NCI-H1048 (cell line): ENCODE results near the gene USH1C.

Source experiments
- DNase-seq: peaks from one replicate; lab custom pipeline; 2025; lab: John Stamatoyannopoulos, UW

The USH1C gene

DNA sequence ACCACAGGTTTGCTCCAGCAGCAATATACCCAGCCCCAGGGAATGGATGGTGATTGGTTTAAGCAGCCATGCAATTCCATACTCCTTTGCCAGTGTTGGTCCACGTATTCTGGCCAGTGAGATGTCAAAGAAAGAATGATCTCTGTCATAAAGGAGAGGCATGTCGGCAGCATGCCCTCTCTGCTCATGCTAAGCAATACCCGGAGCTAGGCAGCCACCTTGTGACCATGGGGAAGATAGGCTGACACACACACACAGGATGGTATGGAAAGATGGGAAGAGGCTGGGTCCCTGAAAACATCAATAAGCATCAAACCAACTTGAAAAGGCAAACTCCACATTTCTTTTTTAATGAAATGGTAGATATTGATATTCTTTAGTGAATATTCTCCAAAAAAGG lies 72.7 kb downstream of the USH1C start:
- no peak for DNase-seq

DNA sequence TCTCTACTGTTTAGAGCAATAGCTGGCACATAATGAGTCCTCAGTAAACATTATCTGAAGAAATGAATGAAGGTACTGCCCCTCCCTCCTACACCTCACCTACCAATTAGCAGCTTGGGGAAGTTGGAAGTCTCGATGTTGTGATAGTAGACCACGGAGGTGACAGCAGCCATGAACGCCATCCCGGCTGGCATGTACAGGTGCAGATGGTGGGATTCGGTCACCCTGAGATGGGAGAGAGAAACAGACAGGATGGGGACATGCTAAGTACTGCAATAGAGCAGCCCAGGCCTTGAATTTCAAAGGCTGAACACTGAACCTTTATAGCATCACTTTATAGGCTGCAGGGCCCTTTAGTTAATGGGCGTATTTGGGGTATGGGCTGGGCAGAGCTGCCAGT lies 74.2 kb downstream of the USH1C start:
- no peak for DNase-seq

DNA sequence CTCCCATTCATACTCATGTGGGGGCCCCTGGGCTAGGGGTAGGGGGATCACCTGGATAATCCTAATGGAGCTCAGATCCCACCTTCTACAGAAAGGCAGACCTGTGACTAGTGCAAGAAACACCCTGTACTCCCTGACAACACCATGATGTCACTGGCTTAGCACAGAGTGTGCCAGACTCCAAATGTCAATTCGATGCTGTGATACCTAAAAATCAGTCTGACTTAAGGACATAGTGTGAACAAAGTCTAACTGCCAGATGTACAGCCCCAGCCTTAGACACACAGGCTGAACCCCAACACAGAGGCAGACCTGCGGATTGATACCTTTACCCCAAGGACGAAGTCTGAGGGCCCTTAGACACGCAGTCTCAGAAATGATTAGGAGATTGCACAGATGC lies 76.1 kb downstream of the USH1C start:
- DNase-seq, result no peak

DNA sequence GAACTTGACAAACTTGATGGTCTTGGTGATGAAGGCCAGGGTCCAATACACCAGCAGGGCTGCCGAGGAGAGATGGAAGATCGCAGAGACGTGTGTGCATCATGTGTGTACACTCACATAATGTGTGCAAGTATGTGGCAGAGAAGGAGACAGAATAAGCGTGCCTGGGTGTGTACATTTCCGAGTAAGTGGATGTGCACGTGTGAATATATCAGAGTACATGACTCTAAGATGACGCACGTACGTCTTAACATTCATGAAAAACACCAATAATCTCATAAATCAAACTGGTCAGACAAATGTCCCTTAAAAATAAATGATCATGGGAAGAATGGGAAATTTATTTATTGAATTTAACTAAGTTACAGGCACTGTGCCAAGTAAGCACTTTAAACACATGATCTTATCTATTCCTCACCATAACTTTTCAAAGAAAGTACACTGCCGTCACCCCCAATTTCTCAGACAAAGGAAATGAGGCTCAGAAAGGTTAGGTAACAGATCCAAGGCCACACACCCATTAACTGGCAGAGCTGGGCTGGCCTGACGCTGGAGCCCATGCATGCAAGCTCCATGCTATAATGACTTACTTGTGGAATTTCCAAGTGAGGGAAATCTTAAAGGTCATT lies 80.6 kb downstream of the USH1C start:
- DNase-seq, result no peak

DNA sequence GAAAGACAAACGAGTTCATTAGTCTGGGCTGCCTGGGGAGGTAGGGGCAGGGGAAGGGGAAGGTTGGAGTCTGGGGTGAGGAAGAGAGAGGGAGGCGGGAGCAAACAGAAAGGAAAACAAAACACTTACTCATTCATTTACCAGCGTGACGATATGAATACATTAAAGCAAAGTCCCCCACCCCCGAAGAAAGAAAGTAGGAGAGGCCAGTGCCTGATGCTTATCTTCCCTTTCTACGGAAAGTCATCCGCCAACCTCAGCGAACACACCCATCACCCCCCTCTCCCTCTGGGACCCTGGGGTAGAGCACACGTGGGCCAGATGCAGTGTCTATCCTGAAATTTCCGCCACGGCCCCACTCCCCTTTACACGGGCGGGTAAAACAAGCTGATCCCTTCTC lies 81.3 kb downstream of the USH1C start:
- no peak for DNase-seq

DNA sequence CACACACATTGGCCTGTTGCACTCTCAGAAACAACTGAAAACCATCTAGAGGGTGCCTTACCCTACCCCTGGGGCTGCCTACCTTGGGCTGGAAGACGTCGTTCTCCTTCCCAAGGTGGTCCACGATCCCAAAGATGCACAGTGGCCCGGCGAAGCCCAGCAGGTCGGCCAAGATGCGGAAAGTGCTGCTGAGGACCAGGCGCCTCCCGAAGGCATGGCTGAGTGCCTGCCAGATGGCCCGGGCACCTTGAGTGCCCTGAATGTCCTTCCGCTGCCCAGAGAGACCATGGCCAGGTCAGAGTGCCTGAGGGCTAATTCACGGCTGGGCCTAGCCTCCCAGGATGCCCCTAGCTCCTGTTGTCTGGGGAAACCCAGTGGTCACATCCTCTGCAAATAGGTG lies 83.8 kb downstream of the USH1C start:
- DNase-seq, result no peak

DNA sequence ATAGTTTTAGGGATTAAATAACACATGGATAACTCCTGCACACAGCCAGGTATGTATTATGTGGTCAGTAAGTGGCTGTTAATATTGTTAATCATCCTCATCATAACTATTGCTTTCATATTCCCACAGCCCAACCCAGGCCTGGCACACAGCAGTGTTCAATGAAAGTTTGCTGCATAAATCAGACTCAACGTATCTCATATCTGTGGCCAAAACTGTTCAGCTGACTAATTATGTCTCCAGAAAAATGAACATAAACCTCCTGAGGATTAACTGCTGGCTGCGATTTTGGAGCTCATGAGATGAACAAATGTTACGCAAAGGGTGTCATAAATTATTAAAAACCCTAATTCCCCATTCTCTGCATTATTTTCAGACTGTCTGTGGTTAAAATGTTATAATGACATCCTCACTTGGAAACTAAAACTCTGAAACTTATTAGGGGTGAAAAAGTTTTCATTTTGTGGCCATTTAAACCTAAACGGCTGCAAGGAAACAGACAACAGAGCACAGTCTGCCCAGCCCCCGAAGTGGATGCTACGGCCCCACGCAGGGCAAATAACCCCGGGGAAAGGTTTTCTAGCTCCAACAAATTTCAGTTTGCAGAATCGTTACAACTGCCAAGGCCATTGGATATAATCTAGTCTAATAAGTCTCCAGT lies 84.8 kb downstream of the USH1C start:
- DNase-seq, result no peak

DNA sequence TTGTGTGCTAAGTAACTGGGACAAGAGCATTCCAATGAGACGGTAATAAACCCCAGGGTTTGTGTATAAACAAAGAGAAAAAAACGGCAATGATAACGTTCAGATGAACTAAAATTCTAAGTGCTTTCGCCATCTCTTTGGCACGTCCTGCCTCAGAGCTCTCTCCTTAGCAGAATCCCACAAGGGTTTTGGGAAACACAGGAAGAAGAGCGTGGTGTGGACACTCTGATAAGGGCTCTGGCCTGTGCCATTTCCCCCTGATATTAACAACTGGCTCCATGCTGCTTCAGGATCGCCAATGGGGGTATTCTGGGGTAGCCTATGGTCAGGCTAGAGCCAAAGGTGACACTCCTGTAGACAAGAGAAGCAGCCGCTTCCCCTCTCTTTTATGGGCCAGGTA lies 85.9 kb downstream of the USH1C start:
- DNase-seq, result no peak

DNA sequence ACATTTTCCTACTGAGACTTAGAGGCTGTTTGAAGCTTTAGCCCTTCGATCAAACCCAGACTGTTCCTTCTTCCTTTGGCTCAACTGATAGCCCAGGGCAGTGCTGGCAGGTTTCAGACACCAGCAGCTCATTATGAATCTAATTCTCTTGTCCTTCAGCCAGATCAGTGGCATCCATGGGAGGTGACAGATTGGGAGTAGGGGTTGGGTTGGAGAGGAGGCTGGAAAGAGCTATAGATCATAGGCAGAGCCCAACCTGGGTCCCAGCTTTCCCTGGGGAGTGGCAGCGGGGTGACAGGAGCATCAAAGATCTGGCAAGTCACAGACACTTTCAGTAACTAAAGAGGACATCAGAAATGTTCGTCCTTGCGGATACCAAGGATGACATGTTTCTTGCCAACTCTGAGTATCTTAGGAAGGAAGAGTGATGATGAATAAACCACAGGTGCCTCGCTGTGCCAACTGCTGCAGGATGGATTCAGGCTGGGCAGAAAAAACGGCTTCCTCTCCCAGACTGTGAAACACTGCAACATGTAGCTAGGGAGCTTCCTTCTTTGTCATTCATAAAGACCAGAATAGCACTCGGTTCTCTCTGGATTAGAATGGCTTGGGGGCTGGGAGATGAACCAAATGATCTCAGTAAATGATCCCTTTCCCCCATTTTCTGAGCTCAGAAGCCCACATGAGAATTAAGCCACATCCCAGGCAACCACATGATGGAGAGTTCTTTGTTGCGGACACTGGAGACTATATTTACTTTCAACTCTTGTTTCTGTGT lies 86.6 kb downstream of the USH1C start:
- DNase-seq, result no peak

DNA sequence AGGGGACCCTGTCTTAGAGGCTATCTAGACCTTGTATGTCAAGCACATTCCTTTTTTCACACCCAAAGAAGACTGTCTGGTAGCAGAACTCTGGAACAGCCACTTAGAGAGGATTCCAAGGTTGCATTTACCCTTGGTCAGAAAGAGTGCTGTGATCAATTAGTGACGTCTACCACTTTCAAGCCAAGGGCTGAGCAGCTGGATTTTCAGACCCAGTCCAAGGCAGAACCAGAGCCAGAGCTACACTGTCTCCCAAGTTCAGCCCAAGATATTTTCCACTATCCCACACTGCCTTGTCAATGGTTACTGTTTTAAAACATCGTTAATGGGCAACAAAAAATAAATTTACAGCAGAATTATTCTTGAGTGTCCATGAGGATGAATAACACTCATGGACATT lies 91.5 kb downstream of the USH1C start:
- no peak for DNase-seq

DNA sequence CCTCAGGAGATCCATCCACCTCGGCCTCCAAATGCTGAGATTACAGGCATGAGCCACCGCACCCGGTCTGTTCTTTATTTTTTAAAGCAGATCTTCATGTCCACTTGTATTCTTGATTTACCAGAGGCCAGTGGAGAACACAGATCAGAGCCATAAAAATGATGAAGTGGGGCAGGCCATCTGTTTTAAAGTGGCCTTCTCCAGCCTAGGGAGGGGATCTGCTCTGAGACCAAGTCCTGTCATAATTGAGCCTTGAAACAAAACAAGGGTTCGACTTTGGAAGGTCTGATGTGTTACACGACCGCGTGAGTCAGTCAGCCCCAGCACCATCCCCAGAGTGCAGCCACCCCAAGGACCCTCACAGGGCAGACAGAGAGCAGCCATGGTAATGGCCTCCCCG lies 95.1 kb downstream of the USH1C start:
- DNase-seq, result no peak

DNA sequence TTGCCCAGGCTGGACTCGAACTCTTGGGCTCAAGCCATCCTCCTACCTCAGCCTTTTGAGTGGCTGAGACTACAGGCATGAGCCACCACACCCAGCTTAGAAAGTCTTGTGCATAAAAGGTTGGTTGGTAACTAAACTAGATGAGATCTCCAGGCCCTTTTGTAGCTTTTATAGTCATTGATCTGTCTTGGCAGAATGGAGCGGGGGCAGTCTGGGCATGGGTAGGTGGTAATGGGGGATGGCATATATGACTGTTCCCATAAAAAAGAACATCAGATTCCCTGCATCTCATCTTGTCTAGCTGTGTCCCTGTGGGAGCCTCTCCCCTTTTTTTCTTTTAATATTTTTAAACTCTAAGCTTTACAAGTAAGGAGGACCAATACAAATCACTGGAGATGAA lies 97.7 kb downstream of the USH1C start:
- no peak for DNase-seq

DNA sequence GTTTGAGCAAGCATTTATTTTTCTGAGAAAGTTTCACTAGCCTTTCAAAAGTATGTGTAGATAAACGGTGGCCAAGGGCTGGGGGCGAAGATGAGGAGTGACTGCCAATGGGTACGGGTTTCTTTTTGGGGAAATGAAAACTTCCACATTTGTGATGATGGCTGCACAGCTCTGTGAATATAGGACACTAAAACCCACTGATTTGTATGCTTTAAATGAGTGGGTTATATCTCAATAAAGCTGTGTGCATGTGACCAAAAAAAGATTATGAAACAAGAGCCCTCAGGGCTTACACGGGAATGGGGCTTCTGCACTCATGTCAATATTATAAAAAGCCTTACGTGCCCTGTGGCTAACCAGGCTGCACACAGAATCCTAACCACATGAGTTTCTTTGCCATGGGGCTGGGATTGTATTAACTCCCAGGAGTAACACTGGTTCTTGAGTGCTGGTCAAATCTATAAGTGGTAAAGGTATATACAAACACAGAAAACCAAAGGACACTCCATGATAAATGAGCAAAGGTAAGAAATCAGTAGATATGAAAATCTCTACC lies 98.9 kb downstream of the USH1C start:
- no peak for DNase-seq

DNA sequence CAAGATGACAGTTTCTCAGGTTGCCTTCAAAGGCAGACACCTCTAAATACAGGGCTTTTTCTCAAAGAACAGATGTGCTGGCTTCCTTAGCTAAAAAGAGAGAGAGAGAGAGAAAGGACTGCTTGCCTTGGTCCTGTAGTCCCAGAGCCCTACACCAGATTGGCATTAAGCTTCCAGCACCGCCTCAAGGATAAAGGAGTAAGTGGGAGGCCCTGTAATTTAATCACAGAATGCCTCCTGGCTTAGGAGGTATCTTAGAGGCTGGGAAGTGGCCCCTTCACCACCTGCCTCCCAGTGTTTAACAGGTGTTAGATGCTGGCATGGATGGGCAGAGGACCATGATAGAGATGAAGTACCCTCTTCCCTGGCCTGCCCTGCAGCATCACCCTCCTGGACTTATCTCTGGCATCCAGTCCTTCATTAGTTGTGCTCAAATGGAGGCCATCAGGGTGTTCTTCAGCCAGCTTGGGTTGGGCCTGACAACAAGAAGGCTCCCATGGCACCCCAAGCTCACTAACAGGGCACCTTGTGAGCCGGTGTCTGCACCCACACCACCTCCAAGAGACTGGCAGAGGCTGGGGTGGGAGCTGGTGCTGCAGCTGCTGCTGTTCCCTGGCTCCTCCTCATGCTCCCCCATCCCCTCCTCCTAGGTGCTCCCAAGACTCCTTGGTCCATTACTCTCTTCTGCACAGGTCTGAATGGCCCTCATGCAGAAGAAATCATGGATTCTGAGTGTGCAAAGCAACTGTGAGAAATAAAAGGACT lies 100.1 kb downstream of the USH1C start:
- no peak for DNase-seq
